GM12878 (cell line): ENCODE results near the gene IL5. TPM values are rescaled to one million over a fixed set of nuclear protein-coding genes. Genes with fewer than 3 reads are reported as not detected.

Source experiments
- CEBPB ChIP-seq, 2 experiments: fragments of 150-350 bp in 1 of 2; IDR thresholded peaks; 2 replicates each; pipeline ENCODE4 v1.6.1; 2012 to 2014; ENCODE audit warnings: low read depth in 2 of 2, low read length in 2 of 2, borderline replicate concordance in 1 of 2, inconsistent platforms in 1 of 2
- E4F1 ChIP-seq: fragments of 450-650 bp; IDR thresholded peaks from 2 replicates; pipeline ENCODE4 v1.6.1; 2018; ENCODE audit warnings: borderline replicate concordance, mild to moderate bottlenecking; ENCODE audit not compliant: partially characterized antibody
- SREBF2 ChIP-seq: IDR thresholded peaks from 2 replicates; pipeline ENCODE4 v1.6.1; 2012; ENCODE audit warnings: mild to moderate bottlenecking, low read length
- polyA plus RNA-seq, 11 experiments: library from polyadenylated mRNA; depleted of rRNA in 4 of 11; unstranded in 6 of 11; stranded (reverse) in 5 of 11; fragments of >200 nt; fragmentation: Nextera tagmentation in 4 of 11; fragmentation: Illumina TruSeq in 1 of 11; extraction: Ambion mirVana in 4 of 11; extraction: Trizol in 1 of 11; gene quantifications; 1 replicate in 1 of 11; 2 replicates in 10 of 11; pipeline versions ENCODE4 v1.2.1 to v1.2.3, GENCODE V29; 2011 to 2016; ENCODE audit warnings: inconsistent platforms in 2 of 11, missing spikeins in 2 of 11, low read depth in 1 of 11
- total RNA-seq, 4 experiments: library from RNA; depleted of rRNA in 3 of 4; stranded (reverse); fragments of >200 nt in 3 of 4; fragmentation: Illumina TruSeq in 1 of 4; extraction: Trizol in 1 of 4; gene quantifications; 2 replicates each; pipeline versions ENCODE4 v1.2.1 to v1.2.3, GENCODE V29; 2013 to 2021
- TF ChIP-seq, protein P1 (sequence below): fragments of 450-650 bp; IDR thresholded peaks from 2 replicates; pipeline ENCODE4 v1.6.1; 2016; ENCODE audit warnings: mild to moderate bottlenecking
- TF ChIP-seq, protein P2 (sequence below): IDR thresholded peaks from 2 replicates; pipeline ENCODE4 v1.6.1; 2011; ENCODE audit warnings: low read depth, mild to moderate bottlenecking, low read length, moderate library complexity, borderline replicate concordance; ENCODE audit errors: extremely low read depth

The IL5 gene
- total and polyA plus RNA-seq, 10 of the 15 experiments (the other 5 are each of a cell fraction or from before 2014, with no cell fraction given) = not detected

DNA sequence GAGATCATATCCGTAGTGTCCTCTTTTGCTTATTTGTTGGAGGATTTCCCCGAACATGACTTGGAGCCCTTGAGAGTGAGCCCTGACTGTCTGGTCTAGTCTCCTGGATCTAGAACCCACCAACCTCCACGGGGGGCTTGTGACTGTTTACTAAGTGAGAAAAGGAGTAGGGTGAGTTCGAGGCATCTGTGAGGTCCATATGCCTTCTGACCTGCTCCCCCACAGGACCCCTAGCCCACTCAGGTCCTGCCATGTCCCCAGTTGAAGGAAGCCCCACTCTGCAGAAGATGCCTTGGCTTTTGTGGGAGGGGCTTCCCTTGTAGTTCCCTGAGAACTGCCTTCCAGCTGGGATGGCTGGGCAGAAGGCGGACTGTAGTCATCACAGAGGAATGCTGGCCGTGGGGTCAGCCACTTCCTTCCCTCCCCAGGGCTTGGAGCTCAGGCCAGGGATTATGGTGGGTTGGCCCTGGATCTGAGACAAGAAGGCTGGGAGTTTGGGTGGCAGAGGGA lies 45.8 kb downstream of the IL5 start (continued):
- TF ChIP-seq, protein P1, sequence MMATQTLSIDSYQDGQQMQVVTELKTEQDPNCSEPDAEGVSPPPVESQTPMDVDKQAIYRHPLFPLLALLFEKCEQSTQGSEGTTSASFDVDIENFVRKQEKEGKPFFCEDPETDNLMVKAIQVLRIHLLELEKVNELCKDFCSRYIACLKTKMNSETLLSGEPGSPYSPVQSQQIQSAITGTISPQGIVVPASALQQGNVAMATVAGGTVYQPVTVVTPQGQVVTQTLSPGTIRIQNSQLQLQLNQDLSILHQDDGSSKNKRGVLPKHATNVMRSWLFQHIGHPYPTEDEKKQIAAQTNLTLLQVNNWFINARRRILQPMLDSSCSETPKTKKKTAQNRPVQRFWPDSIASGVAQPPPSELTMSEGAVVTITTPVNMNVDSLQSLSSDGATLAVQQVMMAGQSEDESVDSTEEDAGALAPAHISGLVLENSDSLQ = no peak
- no peak for TF ChIP-seq E4F1
- TF ChIP-seq, protein P2, sequence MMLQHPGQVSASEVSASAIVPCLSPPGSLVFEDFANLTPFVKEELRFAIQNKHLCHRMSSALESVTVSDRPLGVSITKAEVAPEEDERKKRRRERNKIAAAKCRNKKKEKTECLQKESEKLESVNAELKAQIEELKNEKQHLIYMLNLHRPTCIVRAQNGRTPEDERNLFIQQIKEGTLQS = no peak
- TF ChIP-seq SREBF2 = no peak
- no peak for TF ChIP-seq CEBPB (IDR thresholded peaks at IDR 0.05; ENCODE audit: borderline replicate concordance in 1 of 2, low read depth in 2 of 2, low read length in 2 of 2)
